ENCODE data around the gene KCTD16.

Gene KCTD16

GRCh38 chr5:144292029-144292428 is 121.4 kb downstream of the KCTD16 start:
- no peak for DNase-seq

GRCh38 chr5:144295284-144295683 is 124.6 kb downstream of the KCTD16 start:
- no peak for DNase-seq

- no peak for DNase-seq
Measured at GRCh38 chr5:144297081-144297480, 126.4 kb downstream of the KCTD16 start.

GRCh38 chr5:144298658-144299057 is 128.0 kb downstream of the KCTD16 start:
- DNase-seq: no peak

GRCh38 chr5:144304688-144305087 is 134.0 kb downstream of the KCTD16 start:
- DNase-seq: no peak

GRCh38 chr5:144307736-144308135 is 137.1 kb downstream of the KCTD16 start:
- no peak for DNase-seq

DNA sequence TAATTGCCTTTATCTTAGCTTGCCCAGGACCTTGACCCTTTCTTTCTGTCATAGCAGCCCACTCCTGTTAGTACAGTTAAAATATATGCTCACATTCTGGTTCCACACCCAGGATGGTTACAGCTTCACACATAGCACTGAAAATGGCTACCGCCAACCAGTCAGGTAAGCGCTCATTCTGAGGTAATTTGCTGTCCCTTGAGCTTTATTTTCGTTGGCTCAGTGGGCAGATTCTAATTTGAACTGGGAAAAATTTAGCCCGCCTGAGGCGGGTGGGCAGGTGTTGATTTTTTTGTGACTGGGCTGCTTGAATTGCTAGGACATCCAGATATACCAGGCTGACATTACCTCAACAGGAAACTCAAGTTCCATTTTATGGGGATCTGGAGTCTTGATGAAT is 137.5 kb downstream of the KCTD16 start:
- DNase-seq: no peak

- DNase-seq: peak; percentile 2
Measured at GRCh38 chr5:144308906-144309670, 138.4 kb downstream of the KCTD16 start.

- no peak for DNase-seq
Measured at GRCh38 chr5:144310621-144311020, 139.9 kb downstream of the KCTD16 start.

- DNase-seq: no peak
Measured at GRCh38 chr5:144313147-144313726, 142.6 kb downstream of the KCTD16 start.

DNA sequence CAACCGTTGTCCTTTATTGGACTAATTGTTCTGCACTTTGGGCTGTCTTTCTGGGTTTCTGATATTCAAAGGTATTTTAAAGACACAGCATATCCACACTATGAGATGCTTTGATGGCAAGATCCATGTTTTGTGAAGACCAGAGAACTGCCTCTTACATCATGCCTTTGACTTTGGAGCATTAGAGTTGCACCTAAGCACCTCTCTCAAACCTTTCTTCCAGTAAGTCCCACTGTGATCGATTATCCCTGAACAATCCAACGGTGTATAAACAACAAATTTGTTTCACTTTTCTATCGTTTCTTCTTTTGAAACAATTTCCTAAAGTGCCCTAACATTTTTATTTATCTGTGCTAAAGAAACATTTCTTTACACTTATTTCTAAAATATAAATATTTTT is 144.4 kb downstream of the KCTD16 start:
- no peak for DNase-seq

DNA sequence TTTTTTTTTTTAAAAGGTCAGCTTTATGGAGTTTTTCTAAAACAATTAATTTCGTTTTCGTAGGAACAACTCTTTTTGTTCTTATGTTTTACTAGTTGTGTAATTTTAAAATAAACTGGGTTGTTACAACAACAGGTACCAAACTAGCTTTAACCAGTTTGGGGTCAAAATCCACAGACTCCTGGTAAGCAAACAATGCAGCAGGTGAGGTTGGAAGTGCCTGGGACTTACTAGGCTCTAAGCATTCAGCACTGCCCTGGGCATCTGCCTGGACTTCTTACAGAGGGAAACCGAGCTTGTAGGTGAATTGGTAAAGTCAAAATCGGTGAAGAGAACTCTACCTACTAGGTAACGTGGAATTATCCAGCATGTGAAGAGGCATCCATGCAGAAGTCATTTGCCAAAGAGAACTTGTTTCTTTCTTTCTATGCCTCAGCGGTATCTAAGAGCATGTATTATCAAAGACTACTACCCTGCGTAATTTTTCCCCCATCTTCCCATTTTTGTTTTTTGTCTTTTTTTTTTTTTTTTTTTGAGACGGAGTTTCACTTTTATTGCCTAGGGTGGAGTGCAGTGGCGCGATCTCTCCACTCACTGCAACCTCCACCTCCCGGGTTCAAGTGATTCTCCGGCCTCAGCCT is 145.4 kb downstream of the KCTD16 start:
- no peak for DNase-seq

- no peak for DNase-seq
Measured at GRCh38 chr5:144318011-144318410, 147.3 kb downstream of the KCTD16 start.

- DNase-seq: no peak
Measured at GRCh38 chr5:144318460-144318859, 147.8 kb downstream of the KCTD16 start.

- no peak for DNase-seq
Measured at GRCh38 chr5:144323181-144323580, 152.5 kb downstream of the KCTD16 start.

DNA sequence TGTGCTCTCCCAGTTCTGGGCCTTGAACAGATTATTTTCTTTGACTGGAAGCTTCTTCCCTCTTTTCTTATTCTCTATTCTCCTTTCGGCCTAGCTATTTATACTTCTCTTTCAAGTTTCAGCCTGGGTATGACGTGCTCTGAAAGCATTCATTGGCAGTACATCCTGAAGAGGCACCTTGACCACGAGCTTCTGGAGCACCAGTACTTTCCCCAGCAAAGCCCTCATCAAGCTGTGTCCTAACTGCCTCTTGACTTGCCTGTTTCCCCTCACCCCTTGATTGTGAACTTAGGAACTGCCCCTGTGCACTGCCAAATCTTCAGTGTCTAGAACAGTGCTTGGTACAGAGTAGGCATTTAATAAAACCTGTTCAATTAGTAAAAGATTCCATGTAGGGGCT is 154.9 kb downstream of the KCTD16 start:
- DNase-seq: no peak

GRCh38 chr5:144328494-144328893 is 157.8 kb downstream of the KCTD16 start:
- no peak for DNase-seq

DNA sequence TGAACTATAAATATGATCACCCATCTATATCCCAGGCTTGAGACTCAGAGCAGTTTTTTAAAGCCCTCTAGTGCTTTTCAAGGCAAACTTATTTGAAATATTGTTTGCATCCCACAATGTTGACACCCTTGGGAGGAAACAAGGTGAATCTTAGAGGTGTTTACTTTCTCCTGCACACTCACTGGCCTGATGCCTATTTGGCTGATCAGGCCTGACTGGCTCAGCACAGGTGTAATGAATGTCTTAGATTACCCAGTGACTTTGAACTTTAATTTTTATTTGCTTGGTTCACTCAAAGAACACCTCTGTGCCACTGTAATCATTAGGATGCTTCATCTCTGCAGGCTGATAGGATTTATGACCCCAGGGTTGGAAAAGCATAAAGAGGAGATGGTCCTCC is 158.3 kb downstream of the KCTD16 start:
- DNase-seq: no peak

DNA sequence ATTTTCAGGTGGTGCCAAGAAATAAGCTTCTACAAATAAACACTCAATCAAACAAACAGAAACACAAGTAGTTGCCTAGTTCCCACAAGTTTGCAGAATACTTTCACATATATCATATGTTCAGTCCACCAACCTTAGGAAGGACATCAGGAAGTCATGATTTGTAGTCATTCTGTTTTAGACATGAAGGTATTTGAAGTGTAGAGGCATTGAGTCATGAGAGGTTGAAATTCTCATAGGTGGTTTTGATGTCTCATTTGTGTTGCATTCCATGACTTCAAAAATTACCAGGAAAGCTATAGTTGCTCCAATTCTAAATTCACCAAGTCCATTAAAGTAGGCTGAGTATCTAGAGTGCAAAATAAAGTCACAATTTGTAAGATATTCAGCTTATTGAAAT is 159.0 kb downstream of the KCTD16 start:
- DNase-seq: no peak

- no peak for DNase-seq
Measured at GRCh38 chr5:144331361-144331760, 160.7 kb downstream of the KCTD16 start.

- DNase-seq: no peak
Measured at GRCh38 chr5:144332265-144332664, 161.6 kb downstream of the KCTD16 start.

DNA sequence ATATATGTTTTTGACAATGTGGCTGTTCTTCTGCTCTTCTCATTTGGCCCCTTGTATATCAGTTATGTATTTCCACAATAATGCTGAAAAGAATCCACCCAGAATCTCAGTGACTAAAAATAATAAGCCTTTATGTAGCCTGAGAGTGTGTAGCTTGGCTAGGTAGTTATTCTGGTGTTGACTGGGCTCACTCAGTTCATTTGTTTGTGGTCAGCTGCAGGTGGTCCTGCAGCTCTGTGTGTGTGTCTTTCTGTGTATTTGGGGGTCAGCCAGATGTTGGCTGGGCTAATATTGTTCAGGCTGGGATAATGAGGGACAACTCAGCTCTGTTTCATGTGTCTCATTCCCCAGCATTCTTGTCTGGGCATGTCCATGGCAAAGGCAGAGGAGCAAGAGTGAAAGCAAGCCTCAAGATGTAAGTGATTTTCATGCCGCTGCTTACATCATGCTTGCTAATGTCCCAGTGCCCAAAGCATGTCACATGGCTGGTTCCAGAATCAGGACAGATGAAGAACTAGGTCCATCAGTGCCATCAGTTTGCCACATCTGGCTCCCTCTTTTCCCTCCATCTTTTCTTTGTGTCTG is 162.8 kb downstream of the KCTD16 start:
- DNase-seq: no peak

DNA sequence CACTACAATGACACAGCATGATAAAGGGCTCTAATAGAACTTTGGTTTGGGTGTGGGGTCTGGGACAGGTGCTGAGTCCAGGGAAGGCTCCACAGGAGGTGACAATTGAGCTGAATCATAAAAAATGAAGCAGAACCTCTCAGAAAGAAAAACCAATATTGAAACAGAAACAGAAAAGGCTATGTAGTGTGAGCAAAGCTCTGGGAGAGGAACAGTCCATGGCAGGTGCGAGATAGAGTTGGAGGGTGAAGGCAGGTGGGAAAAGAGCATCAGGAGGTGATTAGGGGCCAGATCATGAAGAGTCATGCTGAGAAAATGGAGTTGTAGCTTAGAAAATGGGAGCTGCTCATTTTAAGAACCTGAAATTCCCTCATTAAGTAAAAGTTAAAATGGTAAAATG is 164.9 kb downstream of the KCTD16 start:
- DNase-seq: no peak

Data from fibroblast of skin of abdomen (primary cell).